Dedifferentiated amniotic fluid mesenchymal stem cell (primary cell): ENCODE data around the gene MYL4.
"Not testable (repeated sequence)": the region's sequence is repeated elsewhere in the genome, so short reads cannot be mapped to it uniquely, and the experiment has no call there.

Experiments
- DNase-seq: peaks from one replicate; pipeline ENCODE4 v3.0.0-alpha.2; 2016; ENCODE audit errors: extremely low spot score

MYL4 gene

GRCh38 chr17:47221154-47221553 lies 12.0 kb downstream of the MYL4 start:
- DNase-seq, result no peak

DNA sequence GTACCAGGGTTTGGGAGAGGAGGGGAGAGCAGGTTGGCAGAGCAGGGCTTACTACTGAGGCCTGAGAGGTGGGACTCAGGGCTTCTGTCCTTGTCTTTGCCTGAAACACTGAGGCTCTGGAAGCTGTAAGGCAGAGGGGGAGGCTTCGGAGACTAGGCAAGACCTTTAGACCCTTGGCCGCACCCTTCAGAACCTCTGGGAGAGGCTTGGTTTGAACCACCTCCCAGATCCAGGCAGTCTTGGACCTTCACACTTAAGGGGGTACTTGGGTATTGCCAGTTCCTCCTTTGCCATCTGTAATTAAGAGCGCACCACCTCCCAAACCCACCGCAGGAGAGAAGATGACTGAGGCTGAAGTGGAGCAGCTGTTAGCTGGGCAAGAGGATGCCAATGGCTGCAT lies 12.9 kb downstream of the MYL4 start:
- no peak for DNase-seq

- DNase-seq, result no peak
Observed at GRCh38 chr17:47223007-47223406, 13.9 kb downstream of the MYL4 start.

DNA sequence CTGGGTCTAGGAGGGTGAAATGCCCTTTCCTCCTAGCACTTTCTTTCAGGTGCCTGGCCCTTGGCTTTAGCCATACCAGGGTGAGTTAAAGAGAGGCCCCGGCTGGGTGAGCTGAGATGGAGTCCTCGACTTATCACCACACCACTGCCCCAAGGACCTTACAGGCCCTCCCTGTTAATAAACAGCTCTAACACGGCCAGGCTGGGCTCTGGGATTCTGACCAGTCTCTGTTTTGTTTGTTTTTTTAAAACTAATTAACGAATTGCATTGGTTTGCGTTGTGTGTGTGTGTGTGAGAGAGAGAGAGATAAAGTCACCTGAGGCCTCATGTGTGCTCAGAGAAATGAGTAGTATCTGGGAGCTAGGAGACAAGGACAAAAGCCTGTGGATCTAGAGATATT lies 14.3 kb downstream of the MYL4 start:
- no peak for DNase-seq

- DNase-seq, result not testable (repeated sequence)
Observed at GRCh38 chr17:47224077-47224476, 14.9 kb downstream of the MYL4 start.

GRCh38 chr17:47224966-47225365 lies 15.8 kb downstream of the MYL4 start:
- DNase-seq, result no peak

GRCh38 chr17:47225436-47225858 lies 16.3 kb downstream of the MYL4 start:
- DNase-seq, result peak; percentile 65

DNA sequence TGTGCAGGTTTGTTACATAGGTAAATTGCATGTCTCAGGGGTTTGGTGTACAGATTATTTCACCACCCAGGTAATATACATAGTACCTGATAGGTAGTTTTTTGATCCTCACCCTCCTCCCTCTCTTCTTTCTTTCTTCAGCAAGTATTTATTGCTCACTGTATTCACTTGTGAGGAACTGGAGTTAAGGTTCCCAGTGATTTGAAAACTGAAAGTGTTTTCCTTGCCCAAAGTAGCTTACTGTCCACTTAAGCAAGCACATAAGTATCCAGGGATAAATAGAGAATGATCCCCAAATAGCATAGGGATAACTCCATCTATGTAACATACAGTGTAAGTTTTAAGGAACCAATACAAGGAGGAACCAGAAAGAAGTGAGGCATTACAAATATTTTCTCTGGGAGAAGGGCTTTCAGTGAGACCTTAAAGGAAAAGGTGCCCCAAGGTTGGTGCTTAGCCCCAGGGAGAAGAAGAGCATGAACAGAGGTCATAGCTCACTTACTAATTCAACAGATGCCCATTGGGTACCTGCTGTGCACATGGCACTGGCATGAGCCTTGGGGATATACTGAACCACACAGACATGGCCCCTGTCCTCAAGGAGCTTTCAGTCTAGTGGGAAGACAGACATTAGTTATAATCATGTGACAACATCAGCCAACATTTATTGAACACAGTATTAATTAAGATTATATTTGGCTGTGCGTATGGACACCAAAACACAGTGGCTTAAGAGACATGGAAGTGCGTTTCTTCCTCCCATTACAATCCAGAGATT lies 17.0 kb downstream of the MYL4 start:
- DNase-seq, result no peak

GRCh38 chr17:47227862-47228261 lies 18.7 kb downstream of the MYL4 start:
- DNase-seq, result no peak

DNA sequence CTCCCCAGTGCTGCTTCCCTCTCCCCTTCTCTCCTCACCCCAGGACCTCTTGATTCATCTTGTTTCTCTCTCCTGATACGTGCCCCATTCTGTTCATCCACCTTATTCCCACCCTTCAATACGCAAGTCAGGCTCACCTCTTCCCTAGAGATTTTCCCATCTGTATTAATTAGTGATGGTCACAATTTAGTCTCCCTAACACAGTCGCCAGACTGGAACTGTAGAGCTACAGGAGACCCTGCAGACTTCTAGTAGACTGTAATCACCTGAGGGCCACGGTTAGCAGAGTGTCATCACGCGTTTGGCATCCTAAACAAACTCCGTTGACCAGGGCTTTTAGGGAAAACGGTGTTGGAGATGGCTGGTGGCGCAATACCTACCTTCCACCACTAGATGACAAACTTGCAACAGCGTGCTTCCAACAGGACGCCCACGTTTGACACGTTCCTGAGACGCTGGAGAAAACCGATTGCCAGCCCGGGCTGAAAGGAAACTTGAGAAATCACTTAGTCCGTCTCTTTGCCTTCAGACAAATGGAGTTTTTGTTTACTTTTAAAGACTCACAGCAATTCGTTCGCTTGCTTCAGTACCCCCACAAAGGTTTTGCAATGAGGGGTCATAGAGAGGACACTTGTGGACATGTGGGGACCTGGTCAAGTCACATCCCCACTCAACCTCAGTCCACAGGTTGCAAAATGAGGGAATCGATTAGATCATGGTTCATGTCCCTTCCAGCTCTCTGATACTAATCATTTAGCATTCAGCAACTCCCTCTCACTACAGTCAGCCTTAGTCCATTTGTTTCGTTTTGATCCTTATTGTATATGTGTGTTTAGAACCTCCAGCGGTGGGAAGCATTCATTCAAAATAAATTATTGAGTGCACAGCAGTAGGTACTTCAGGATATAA lies 20.6 kb downstream of the MYL4 start:
- peak; percentile 93 for DNase-seq

GRCh38 chr17:47230864-47231263 lies 21.7 kb downstream of the MYL4 start:
- DNase-seq, result no peak

- DNase-seq, result no peak
Observed at GRCh38 chr17:47231334-47231733, 22.2 kb downstream of the MYL4 start.

DNA sequence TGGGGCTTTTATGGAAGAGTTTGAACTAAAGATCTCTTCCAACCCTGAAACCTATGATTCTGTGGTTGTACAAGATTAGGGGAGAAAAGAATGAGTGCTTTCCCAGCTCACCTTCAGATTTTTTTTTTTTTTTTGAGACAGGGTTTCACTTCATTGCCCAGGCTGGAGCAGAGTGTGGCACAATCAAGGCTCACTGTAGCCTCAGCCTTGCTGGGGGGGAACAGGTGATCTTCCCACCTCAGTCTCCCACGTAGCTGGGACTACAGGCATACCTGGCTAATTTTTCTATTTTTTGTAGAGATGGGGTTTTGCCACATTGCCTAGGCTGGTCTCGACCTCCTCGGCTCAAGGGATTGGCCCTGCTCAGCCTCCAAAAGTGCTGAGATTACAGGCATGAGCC lies 22.7 kb downstream of the MYL4 start:
- no peak for DNase-seq

- no peak for DNase-seq
Observed at GRCh38 chr17:47232465-47232864, 23.3 kb downstream of the MYL4 start.

GRCh38 chr17:47235506-47235905 lies 26.4 kb downstream of the MYL4 start:
- no peak for DNase-seq

DNA sequence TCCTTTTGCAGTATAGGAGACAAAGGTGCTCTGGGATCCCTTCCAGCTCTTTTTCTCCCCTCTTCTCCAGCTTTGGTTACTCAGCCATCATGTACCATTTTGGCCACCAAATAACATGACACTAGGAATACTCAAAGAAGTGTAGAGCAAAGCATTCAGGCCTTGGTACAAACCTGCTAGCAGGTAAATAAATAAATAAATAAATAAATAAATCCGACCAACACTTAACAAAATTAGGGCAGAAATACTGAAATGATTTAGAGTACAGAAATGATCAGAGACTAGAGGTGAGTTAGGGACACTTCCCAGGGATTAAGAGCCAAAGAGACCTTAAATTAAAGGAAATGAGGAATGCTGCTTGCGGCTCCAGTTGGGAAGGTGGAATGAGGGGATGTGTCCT lies 26.8 kb downstream of the MYL4 start:
- no peak for DNase-seq

DNA sequence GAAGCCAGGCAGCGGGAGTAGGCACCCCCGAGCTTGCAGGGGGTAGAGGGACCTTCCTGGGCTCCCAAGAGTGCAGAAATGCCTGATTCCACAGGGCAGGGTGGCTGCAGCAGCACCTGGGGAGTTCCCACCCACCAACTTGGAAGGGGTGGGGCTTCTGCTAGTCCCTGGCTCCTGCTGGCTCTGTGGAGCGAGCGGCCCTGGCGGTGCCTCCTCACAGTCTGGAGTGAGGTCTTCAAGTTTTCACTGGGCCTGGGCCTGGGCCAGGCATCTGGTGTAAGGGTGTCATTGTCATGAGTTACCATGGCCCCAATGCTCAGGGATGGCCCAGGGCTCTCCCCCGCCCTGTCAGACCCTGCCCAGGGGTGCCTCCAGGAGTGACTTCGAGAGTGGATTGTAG lies 28.7 kb downstream of the MYL4 start:
- no peak for DNase-seq

DNA sequence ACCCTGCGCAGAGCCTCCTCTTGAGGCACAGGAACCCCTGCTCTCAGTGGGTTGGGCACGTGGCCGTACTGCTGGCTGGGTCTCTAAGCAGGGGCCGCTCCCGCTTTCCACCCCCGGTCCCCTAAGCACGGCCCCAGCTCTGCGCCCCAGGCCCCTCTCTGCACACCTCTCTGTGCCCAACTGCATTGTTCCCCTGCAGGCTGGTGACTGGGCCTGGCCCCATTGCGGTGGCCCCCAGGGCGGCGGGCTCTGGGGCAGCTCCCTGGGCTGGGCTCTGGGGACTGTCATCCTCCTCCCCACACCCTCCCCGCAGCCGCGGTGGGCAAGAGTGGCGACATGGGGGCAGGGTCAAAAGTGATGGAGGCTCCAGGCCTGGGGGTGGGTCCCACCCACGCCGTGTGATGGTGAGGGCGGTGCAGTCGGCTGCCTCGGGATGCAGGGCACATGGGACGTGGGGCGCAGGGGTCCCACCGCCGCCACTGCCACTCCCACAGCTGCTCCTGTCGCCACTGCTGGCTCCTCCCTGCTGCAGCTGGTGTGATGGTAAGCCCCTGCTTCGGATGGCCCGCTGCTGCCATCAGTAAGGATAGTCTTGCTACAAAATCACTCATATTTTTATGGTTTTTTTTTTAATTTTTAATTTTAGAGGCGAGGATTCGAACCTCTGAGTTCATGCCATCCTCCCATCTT lies 29.3 kb downstream of the MYL4 start:
- no peak for DNase-seq

GRCh38 chr17:47239619-47239966 lies 30.4 kb downstream of the MYL4 start:
- DNase-seq, result no peak

- DNase-seq, result peak; percentile 84
Observed at GRCh38 chr17:47239967-47240651, 31.0 kb downstream of the MYL4 start.

- no peak for DNase-seq
Observed at GRCh38 chr17:47240806-47241205, 31.7 kb downstream of the MYL4 start.

DNA sequence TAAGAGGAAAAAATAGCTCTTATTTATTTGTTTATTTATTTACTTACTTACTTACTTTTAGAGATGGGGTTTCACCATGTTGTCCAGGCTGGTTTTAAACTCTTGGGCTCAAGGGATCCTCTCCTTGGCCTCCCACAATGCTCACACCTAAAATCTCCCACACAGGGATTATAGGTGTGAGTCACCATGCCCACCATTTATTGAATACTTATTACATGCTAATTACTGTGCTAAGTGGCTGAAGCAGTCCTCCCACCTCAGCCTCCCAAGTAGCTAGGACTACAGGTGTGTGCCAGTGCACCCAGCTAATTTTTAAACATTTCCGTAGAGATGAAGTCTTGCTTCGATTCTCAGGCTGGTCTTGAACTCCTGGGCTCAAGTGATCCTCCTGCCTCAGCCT lies 33.5 kb downstream of the MYL4 start:
- no peak for DNase-seq
